AG10803 (cell line): ENCODE measurements around the gene EOGT.

Experiments used
- DNase-seq: peaks from one replicate; pipeline ENCODE4 v3.0.0; 2010; ENCODE audit warnings: low read depth
- H3K4me3 ChIP-seq: 2 replicates; pipeline ENCODE4 v1.5.1; 2011; ENCODE audit warnings: mild to moderate bottlenecking, low read length, control low read depth
- TF ChIP-seq, protein P1 (sequence below): conservative IDR thresholded peaks from 2 replicates; pipeline ENCODE4 v1.5.1; 2011; ENCODE audit warnings: mild to moderate bottlenecking, low read length, control low read depth, inconsistent platforms

The EOGT gene

GRCh38 chr3:69011096-69011730 is 2.3 kb downstream of the EOGT start:
- TF ChIP-seq, protein P1, sequence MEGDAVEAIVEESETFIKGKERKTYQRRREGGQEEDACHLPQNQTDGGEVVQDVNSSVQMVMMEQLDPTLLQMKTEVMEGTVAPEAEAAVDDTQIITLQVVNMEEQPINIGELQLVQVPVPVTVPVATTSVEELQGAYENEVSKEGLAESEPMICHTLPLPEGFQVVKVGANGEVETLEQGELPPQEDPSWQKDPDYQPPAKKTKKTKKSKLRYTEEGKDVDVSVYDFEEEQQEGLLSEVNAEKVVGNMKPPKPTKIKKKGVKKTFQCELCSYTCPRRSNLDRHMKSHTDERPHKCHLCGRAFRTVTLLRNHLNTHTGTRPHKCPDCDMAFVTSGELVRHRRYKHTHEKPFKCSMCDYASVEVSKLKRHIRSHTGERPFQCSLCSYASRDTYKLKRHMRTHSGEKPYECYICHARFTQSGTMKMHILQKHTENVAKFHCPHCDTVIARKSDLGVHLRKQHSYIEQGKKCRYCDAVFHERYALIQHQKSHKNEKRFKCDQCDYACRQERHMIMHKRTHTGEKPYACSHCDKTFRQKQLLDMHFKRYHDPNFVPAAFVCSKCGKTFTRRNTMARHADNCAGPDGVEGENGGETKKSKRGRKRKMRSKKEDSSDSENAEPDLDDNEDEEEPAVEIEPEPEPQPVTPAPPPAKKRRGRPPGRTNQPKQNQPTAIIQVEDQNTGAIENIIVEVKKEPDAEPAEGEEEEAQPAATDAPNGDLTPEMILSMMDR = no peak
- peak overlapping the region; percentile 3; the same call in 1 of the 2 replicates for H3K4me3 ChIP-seq
- DNase-seq = peak; percentile 38

DNA sequence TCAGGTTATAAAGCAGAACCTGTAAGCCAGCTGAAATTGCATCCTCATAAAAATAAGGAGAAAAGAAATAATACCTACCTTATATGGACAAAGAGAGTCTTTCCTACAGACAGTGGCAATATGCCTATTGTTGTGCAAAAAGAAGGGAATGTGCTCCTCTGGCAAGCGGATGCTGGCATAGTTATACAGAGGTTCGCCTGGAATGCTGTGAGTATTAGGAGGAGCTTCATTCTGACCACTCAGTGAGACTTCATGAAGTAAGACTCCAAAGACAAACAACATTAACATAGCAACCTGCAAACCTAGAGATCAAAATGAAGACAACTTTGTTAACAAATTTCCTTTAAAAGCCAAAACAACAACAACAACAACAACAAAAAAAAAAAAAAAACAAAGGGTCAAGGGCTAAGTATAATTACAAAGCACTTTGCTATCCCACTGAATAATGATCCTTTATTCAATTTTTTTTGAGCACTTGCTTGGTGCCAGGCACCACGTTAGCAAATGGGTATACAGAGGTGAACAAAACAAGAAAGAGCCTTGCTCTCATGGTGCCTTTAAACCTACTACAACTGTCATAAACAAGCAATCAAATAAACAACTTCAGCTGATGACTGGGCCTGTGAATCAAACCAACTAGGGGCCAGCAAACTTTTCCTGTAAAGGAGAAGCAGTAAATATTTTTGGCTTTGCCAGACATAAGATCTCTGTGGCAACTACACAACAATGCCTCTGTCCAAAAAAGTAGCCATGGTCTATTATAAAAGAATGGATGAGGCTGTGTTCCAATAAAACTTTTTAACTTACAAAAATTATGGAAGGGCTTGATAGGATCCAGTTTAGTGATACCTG is 3.7 kb downstream of the EOGT start:
- no peak overlapping the region for H3K4me3 ChIP-seq
- TF ChIP-seq, protein P1 = no peak
- peak; percentile 99 for DNase-seq

GRCh38 chr3:69008980-69009379 is 4.5 kb downstream of the EOGT start:
- DNase-seq = peak; percentile 66

GRCh38 chr3:69005791-69006482 is 7.5 kb downstream of the EOGT start:
- no peak for DNase-seq
- TF ChIP-seq, protein P1 = no peak
- H3K4me3 ChIP-seq = no peak overlapping the region

More at GRCh38 chr3:69008980-69009379, 4.5 kb downstream of the EOGT start:
- no peak overlapping the region for H3K4me3 ChIP-seq
- TF ChIP-seq, protein P1 = no peak

GRCh38 chr3:69005071-69005790 is 8.3 kb downstream of the EOGT start:
- H3K4me3 ChIP-seq = no peak overlapping the region
- DNase-seq = no peak
- TF ChIP-seq, protein P1 = no peak

DNA sequence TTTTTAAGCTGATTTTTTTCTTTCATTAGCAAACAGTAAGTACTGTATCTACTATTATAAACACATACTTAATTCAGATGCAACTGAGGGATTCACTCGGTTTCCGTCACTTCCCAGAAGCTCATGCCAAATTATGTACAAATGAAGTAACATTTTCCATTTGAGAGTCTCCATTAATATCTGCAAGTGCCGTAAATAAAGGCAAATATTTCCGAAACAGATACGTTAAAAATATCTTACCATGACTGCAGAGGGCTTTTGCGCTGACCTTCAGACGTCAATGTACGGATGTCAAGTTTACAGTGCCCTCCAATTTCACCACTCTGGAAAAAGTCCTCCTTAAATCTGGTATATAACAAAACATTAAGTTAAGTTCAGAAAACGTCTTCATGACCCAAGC is 9.3 kb downstream of the EOGT start:
- TF ChIP-seq, protein P1 = no peak
- no peak for DNase-seq
- no peak overlapping the region for H3K4me3 ChIP-seq
